NCI-H2081 treated with DMSO at 0.1 percent for 48 hours (cell line): ENCODE results near the gene FCMR.
A peak's percentile ranks its signal among the peaks of the same experiment; 100 is the strongest.

Source experiments
- DNase-seq: peaks from one replicate; lab custom pipeline; 2025; lab: John Stamatoyannopoulos, UW

The FCMR gene

DNA sequence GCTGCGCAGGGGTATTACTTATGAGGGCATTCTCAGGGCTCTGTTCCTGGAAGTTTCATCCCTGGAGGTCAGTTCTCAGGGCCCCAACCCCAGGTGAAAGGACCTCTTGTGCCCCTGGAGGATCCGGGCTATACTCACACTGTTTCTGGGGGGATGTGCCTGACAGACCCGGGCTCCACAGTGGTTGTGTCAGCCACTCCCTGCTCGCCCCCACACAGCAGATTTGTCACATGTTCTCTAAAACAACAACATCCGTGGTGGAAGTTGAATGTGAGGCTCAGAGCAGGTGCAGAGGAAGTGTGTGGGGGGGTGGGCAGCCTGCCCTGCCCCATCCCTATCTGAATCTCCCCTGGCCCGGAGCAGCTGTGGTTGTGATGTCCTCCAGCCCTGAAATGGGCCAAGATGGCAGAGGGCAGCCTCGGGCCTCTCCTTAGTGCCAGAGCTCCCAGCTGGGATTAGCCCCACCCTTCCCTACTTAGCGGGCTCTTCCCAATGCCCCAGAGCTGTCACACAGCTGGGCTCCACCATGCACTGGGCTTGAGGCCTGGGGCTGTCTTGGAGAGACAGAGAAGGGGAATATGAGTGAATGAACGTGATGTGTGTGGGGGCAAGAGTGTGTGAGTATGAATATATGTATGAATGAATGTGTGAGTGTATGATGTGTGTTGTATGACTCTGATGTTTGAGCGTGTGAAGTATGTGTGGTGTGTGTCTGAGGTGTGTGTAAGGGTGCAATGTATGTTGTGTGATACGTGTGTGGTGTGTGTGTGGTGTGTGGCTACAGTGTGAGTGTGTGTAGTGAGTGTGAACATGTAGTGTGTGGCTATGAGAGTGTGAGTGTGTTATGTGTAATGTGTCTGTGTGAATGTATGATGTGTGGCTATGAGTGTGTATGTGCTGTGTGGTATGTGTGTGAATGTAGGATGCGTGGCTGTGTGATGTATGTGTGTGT, 1.5 kb upstream of the FCMR start:
- DNase-seq, result no peak

DNA sequence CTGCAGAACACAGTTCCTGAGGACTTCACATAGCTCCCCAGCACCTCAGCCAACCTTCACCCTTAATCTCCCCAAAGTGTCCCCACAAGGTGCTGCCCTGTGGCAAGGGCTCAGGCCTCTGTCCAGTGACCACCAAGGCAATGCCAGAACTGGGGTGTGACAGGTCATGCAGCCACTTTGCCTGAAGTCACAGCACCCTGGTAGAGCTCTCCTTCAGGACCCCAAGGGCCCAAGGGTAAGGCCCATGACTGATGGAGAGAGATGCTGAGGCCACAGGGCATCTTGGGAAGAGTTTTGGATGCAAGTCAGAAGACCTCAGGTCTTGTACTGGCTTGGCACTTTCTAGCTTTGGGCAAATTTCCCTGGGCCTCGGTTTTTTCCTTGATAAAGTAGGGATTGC, 783 bp upstream of the FCMR start:
- DNase-seq, result no peak

DNA sequence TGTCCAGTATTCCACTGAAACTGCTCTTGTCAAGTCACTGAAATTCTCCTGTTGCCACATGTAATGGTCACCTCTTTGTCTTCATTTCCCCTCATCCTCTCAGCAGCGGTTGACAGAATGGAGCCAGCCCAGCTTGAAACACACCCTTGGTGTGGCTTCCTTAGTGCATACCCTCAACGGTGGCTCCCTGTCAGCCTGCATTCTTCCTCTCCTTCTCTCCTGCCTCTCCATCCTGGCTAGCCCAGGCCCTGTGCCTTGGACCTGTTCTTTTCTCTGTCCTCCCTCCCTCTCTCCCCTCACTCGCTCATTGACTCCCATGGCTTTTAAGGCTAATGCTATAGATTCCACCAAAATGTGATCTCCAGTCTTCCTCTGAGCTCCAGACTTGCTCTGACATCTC, 3.7 kb downstream of the FCMR start:
- no peak for DNase-seq

DNA sequence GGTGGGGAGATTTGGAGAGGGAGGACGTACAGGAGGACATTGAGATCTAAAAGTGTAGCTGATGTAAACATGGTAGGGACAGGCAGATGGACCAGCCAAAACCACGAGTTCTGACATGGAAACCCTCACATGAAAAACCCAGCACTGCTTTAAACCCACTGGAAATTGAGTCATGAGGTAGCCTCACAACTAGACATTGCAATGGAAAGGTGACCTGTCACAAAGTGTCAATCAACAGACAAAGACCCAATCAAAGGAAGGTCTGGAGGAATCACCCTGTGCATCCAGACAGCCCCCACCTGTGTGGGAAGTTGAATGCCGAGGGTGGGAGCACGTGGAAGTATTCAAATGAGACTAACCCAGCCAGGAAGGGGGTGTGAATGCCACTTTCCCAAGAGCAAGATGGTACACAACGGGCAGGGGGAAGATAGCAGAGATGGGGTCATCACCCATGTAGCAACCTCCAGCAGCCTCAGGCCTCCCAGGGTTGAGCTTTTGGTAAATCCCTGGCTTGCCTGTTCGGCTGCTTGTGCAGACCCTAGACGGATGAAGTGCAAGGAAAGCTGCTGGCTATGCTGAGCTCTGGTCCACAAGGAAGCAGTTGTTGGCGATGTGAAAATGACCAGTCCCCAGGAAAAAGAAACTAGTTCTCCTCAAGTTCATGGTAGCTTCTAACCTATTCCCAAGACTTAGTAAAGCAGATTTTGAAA, 5.6 kb downstream of the FCMR start:
- no peak for DNase-seq

DNA sequence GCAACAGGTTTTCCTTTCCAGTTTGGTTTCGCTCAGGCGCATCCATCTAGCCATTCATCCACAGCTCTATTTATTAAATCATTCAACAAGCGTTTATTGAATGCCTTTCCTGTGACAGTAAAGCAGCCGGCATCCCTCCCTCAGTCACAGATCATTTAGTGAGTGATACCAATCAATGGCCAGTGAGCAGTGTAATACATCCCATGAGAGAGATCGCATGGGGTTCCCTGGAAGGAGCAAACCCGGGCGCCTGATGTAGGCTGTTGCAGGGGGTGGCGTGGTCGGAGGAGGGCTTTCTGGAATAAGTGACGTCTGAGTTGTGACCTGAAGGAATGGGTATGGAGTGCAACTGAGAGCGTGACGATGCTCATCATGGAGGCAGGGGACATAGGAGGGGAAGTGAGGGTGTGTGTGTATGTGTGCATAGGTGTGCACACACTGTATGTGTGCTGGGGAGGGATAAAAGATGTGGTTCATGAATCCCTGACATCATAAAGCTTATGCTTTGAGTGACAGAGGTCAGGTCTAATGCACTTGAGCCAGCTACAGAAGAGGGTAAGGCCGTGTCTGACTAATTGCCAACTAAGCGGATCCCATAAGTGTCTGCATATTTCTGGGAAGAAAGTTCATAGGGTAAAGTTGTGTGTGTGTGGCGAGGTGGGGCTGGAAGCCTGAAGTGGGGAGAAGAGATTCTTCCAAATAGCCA, 6.6 kb downstream of the FCMR start:
- DNase-seq, result no peak

DNA sequence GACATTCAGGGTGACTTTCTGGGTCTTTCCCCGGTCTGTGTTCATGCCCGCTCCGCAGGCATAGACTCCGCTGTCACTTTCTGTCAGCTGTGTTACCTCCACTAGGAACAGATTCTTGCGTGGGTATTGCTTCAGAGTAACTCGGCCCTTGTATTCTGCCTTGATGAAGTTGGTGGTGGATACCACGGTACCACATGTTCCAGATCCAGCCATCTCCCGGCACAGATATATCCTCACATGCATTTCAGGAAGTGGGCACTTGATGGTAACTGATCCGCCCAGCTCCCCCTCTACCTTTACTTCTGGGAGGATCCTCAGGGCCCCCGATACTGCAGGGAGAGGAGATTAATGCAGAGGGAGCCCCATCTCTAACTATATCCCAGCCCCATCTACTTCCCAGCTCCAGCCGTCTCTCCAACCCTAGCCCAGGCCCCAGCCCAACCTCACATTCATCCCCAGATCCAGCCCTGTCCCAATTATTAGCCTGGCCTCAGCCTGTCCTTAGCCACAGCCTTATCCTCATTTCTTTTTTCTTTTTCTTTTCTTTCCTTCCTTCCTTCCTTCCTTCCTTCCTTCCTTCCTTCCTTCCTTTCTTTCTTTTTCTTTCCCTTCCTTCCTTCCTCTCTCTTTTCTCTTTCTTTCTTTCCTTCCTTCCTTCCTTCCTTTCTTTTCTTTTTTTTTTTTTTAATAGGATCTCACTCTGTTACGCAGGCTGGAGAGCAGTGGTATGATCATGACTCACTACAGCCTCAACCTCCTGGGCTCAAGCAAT, 7.8 kb downstream of the FCMR start:
- DNase-seq, result no peak

DNA sequence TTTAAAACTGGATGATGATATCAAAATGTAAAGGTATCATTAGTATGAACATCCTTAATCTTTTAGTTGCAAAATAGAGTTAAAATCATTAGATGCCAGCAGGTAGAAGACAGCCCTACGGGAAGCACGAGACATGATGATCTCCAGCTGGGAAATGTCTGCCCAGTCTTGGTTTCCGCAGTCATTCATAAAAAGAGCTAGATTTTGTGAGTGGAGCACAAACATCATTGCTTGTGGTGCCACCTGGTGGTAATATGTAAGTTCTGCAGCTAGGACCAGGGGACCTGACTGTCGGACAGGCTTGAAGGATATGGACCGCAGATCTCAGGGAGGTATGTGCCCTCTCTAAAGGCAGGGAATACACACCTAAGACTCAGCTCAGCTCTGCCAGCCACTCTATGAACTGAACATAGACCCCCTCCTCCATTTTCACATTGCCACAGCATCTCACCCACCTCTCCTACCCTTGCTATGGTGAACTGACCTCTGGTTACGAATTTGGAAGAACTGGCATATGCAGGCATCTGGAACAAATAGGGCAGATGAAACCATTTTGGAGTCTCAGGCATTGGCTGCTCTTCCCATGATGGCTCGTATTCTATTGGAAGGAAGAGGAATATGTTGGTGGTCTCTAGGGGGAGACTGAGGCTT, 9.2 kb downstream of the FCMR start:
- peak; percentile 63 for DNase-seq

DNA sequence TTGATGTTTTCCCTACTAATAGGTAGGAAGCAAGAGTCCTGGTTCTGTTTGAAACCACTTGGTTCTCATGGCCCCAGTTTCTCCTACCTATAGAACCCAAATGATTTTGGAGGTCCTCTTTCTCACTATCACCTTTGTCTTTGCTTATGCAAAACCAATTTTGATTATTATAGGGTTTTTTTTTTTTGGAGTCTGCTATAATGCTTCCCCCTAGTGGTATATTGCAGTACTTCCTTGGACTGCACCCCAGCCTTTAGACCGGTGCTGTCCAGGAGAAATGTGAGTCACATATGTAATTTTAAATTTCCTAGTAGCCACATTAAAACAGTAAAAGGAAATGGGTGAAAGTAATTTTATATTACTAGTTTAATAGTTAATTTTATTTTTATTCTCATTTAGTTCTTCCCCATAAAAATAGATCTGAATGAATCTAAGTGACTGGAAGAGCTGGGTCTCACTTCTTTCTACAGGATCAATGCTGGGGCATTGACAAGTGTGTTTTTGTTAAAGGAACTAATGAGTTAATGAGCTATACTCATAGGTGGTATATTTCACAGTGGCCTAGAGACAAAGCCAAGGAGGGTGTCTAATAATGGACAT, 10.6 kb downstream of the FCMR start:
- DNase-seq, result peak; percentile 7

DNA sequence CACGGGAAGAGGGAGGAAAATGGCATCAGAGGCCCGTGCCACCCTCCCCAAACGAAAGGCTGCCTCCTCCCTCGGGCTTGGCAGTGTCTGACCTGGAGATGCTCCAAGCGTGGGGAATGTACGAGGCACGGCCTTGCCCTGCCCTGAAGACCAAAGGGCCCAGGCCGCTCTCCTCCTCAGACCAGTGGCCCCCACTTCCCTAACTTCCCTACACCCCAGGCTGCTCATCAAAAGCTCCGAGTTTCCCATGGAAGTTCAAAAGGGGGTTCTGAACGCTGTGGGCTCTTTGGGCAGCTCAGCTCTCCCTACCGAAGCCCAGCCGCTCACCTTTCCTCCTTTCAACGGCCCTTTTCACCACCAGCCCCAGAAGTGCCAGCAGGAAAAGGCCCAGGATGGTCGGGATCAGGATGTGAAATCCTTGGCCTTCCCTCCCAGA, 11.8 kb downstream of the FCMR start:
- no peak for DNase-seq

DNA sequence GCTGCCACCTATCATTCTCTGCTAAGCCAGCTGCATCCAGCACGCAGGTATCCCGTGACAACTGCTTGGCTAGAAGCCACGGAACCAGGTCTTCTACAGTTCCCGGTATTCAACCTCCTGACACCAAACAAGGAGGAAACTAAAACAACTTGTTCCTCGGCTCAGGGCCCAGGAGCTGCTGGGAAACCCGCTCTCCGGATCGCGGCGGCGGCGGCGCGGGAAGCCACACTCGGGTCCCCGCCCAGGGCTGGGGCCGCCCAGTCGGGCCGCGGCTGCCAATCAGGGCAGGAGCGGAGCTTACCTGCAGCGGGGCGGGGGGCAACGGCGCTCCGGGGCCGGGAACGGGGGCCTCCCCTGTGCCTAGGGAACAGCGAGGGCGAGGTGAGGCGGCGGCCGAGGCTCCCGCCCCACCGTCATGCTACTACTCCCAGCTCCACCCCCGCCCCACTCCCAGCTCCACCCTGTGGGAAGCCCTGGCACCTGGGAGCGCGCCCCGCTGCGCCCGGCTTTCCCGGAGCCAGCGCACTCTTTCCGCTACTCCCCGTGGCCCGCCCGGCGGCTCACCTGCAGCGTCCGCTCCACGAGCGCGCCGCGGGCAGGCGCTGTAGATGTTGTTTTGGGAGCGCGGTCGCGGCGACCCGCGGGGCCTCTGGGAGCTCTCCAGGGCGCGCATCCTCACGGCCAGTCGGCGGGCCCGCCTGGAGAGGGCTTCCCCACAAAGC, 12.4 kb downstream of the FCMR start:
- DNase-seq, result peak; percentile 27

DNA sequence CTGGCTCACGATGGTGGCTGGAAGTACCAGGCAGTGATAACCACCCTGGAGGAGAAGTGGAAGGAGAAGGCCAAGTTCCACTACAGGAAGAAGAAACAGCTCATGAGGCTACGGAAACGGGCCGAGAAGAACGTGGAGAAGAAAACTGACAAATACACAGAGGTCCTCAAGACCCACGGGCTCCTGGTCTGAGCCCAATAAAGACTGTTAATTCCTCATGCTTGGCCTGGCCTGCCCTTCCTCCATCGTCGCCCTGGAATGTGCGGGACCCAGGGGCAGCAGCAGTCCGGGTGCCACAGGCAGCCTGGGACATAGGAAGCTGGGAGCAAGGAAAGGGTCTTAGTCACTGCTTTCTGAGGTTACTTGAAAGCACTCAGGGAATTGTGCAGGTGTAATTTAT, 13.7 kb downstream of the FCMR start:
- no peak for DNase-seq

DNA sequence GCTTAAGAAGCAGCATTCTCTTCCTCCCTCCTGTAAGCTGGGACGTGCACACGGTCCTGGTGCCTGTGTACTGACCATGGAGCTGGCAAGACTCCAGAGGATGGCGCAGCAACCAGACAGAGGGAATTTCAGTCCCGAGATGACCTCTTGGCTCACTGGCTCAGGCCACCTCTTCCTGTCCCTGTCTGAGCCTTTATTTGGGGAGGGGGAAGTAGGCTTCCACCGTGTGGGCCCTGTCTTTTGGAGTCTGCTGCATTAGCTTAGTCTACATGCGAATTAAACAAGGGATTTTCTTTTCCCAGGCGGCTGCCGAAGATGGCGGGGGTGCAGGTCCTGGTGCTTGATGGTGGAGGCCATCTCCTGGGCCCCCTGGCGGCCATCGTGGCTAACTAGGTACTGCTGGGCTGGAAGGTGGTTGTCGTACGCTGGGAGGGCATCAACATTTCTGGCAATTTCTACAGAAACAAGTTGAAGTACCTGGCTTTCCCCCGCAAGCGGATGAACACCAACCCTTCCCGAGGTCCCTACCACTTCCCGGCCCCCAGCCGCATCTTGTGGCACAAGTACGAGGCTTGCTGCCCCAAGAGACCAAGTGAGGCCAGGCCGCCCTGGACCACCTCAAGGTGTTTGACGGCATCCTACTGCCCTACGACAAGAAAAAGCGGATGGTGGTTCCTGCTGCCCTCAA, 14.3 kb downstream of the FCMR start:
- no peak for DNase-seq

DNA sequence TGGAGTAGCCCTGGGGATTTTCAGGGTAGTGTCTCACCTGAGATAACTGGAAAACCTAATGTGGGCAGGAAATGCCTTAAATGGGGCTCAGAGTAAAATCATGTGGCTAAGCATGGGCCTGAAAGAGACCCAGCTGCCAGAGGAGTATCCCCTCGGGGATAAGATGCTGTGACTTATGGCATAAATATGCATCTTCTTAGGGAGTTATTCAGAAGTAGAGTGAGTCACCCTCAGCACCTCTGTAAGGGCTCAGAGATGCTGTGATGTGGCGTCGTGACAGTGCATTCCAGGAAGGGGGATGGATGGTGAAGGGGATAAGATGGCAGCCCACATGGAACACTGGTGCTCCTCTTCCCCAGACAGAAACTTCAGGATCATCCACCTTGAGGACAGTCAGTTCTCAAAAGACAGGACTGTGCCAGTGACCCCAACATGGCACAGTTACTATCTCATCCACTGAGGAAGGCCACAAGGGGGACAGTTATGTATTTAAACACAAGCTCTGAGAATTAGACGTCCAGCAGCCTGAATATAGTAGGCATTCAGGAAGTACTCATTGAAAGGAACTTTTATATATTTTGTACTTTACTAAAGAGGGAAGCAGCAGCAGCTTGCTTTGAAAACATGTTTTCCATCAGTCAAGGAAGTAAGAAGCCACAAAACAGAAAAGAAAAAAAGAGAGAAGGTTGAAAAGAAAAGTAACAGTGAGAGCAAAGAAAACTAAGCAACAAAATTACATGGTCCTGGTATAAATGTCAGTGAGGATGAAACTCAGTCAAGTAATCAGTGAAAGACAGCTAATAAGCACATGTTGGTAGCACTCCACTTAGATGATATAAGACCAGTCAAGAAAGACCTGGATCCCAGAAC, 16.2 kb downstream of the FCMR start:
- DNase-seq, result no peak

DNA sequence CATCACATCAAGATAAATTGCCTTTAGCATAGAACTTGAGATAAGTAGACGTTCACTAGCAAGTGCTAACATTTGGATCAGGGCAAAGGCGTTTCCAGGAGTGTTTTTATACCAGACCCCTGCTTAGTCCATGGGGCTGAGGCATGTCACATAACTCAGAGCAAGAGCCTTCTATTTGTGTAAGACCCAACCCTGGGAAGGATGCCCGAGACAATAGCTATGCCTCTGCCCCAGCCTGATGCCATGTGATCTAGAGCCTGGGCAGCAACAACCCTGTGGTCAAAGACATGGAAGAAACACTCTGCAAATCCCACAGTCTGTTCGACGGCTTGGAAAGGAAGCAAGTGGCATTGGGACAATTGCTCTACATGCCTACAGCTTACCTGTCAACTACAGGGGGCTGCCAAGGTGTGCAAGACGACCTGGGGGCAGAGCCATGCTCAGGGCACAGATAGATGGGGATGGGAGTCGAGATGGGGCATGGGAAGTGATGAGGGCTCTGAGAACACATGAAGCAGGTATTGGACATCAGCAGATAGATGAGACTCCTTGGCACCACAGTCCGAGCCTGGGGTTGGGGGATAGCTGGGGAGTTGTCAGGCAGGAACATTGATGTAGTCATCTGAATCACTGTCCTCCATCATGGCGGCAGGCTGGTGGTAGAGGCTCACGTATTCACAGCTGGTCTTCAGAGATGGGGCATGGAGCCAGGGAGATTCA, 17.2 kb downstream of the FCMR start:
- no peak for DNase-seq

DNA sequence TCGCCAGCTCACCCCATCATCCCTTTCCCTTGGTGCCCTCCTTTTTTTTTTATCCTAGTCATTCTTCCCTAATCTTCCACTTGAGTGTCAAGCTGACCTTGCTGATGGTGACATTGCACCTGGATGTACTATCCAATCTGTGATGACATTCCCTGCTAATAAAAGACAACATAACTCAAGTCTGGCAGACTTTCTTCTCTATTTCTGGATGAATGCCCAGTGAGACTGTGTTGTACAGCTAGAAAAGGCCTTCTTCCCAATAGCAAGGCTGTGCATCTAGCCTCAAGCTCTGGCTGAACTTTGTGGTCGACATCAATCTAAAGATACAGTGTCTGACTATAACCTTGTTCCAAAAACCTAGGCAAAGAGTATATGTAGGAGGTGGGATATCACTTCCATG, 18.1 kb downstream of the FCMR start:
- no peak for DNase-seq

DNA sequence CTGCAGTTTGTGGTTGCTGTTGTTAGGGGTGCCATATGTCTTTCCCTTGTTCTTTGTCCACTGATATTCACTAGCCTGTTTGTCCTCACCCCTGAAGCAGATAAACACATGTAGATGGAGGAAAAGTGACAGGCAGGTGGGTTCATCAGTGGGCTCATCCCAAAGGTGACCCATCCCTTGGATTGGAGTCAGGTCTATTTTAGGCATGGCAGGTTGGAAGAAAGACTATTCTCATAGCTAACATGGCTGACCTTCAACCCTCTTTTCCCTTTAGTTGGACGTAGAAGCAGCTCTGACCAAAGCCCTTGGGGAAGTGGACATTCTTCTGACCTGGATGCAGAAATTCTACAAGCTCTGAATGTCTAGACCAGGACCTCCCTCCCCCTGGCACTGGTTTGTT, 19.0 kb downstream of the FCMR start:
- DNase-seq, result no peak

DNA sequence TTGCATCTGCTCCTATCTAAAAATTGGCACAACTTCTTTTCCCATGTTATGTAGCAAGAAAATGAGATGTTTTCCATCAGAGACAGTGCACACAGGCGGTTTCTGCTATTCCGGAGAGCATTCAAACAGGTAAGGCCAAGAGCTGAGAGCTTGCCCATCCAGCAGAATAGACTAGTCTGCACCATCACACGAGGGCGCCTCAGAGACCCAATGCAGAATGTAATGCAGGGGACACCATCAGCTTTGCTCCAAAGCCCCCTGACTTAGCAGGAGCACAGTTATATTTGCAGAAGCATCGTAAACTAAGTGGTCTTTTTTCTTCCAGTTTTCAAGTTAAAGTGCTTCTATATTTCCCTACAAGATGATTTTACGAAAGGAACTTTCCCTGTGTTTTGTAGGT, 19.8 kb downstream of the FCMR start:
- DNase-seq, result no peak

DNA sequence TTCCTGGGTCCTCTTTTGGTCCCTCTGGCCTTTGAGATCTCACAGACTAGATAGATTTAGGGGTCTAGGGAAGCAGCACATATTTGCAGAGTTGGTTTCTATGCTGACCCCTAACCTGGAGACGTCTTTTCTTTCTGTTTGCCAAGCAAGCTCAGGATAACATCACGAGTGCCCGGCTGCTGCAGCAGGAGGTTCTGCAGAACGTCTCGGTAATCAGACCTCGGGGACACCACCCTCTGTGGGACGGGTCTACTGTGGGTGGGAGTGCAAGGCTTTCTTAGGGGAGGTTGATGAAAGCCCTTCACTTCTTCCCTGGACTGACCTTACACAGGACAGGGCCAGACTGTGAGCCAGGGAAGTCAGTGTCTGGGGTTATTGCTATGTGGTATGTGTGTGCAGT, 21.6 kb downstream of the FCMR start:
- no peak for DNase-seq
